GM18499 (cell line): ENCODE data around the gene MACROD2.

Source experiments
- ATAC-seq: cut with Tn5 transposase; IDR thresholded peaks from one replicate; pipeline ENCODE4 v1.9.1; 2021; ENCODE audit warnings: moderate number of reproducible peaks; ENCODE audit not compliant: insufficient read depth, unreplicated experiment

Gene MACROD2

GRCh38 chr20:15628851-15629353, 1633.6 kb downstream of the MACROD2 start:
- no peak for ATAC-seq

GRCh38 chr20:15630360-15630759, 1635.0 kb downstream of the MACROD2 start:
- ATAC-seq: no peak

DNA sequence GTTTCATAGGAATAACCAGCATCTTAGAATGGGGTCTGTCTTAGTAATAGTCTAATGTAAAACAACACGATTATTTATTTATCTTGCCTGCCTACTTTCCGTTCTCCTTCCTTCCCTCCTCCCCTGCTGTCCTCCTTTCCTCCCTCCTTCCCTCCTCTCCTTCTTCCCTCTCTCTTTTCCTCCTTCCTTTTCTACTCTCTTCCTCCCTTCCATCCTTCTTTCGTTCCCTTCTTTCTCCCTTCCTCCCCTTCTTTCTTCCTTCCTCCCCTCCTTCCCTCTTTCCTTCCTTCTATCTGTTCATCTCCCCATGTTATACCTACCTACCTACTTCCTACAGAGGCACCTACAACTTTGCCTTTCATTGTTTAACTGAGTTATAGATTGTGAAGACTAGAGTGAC, 1637.4 kb downstream of the MACROD2 start:
- no peak for ATAC-seq

DNA sequence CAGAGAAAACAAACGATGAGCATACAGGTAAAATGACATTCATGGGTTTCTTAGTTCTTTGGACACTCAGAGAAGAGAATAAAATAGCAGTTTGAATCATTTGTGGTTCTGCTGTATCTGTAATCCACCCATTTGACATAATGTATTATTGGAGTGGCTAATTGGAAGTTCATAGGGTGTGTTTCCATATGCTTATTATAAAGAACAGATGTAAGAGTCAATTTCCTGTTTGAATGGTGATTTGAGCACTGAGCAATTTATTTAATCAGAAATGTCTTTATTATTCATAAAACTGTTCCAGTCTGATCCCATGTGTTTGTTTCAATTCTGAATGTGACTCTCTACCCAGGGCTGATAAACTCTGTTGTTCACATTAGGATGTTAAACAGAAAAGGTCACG, 1638.8 kb downstream of the MACROD2 start:
- no peak for ATAC-seq

DNA sequence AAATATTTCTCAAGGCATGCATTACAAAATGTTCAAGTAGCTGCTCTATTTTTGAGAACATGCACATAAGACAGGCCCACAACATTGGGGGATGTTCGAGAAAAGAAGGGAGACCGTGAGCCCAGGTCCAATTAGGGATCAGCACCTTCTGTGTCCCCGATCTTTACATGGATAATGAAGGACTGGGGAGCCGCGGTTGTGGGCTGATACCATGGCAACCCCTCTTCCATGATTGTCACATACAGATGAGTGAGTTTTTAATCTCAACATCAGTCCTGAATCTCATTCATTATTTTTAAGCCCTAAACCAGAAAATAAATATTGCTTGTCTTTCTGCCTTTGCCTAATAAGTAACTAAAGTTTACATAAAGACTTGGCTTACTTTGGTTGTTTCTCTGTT, 1642.2 kb downstream of the MACROD2 start:
- no peak for ATAC-seq

- ATAC-seq: no peak
Observed at GRCh38 chr20:15637950-15638754, 1642.8 kb downstream of the MACROD2 start.

DNA sequence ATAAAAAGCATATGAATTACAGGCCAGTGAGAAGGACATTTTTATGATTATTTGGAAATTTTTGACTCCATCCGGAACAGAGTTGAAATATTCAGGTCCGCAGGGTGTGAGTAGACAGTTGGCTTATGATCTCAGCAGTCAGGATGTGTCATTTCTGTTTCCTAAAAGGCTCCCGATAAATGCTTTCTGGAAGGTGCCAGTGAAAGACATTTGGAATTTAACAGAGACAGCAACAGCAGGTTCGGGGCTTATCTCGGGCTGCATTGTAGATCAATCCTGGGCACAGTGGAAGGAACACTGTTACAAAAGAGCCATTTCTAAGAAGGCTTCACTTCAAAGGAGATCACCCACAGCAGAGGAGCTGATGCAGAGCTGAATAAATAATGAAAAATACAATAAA, 1643.5 kb downstream of the MACROD2 start:
- ATAC-seq: no peak

DNA sequence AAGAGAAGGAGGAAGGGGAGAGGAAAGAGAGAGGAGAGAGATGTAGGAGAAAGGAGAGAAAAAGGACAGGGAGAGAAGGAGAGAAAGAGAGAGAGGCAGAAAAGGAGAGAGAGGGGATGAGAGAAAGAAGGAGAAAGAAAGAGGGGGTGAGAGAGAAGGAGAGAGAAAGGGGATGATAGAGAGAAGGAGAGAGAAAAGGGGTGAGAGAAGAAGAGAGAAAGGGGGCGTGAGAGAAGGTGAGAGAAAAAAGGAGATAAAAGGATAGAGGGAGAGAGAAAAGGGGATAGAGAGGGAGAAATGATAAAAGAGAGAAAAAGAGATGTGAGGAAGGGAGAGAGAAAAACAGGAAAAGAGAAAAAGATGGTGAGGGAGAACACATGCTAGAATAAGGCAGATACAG, 1644.5 kb downstream of the MACROD2 start:
- ATAC-seq: no peak

DNA sequence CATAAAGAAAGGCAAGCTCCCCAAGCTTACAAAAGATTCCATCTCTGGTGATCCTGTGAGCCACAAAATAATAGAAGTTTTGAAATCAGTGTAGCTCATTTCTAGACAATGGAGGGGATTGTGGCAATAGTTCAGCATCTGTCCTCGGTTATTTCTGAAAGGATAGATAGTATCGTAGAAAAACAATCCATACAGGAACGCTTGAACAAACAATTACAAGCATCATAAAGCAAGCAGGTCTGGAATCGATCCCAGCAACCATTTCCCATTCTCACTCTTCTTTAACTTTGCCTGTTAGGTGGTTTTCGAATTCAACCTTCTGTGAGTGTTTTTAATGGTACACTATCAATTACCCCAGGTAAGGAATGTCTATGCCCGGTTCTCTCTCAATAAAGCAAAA, 1646.8 kb downstream of the MACROD2 start:
- ATAC-seq: no peak

- ATAC-seq: no peak
Observed at GRCh38 chr20:15642676-15643075, 1647.4 kb downstream of the MACROD2 start.

GRCh38 chr20:15643713-15644112, 1648.4 kb downstream of the MACROD2 start:
- no peak for ATAC-seq

- no peak for ATAC-seq
Observed at GRCh38 chr20:15645816-15646215, 1650.5 kb downstream of the MACROD2 start.

GRCh38 chr20:15653396-15654207, 1658.3 kb downstream of the MACROD2 start:
- ATAC-seq: no peak

DNA sequence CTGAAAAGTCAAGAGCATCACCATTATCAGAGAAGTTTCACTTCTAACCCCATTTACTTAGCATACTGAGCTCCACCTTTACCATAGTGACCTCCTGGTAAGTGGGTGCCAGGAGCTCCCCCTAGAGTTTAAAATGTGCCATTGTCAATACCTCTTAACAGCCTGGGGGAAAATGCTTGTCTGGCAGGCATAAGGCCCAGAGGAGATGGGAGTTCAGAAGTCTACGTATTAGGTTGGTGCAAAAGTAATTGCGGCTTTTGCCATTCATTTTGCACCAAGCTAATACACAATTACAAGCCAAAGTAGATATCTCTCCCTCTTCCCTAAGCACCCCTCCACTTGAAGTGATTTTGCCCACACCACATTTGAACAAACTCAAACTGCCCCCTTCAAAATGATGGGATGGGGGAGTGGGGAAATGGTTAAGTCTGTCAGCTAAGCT, 1658.9 kb downstream of the MACROD2 start:
- ATAC-seq: peak; percentile 97

- no peak for ATAC-seq
Observed at GRCh38 chr20:15655295-15655874, 1660.1 kb downstream of the MACROD2 start.

DNA sequence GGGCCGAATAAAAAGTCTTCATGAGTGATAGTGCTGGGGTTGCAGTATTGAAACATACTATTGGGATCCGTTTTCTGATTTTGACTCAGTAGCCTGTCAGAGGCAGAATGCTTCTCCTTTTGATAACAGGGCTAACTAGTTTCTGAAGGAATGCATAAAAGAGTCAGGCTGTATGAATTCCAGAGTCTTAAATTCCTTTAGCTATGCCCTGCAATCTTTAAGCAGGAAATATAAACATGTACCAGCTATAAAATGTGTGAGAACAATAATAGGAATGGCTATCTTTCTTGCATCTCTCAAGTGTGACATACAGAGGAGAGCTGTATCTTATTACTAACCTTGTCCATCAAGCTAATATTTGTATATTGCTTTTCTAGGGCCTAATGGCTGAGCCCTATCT, 1660.8 kb downstream of the MACROD2 start:
- ATAC-seq: no peak

DNA sequence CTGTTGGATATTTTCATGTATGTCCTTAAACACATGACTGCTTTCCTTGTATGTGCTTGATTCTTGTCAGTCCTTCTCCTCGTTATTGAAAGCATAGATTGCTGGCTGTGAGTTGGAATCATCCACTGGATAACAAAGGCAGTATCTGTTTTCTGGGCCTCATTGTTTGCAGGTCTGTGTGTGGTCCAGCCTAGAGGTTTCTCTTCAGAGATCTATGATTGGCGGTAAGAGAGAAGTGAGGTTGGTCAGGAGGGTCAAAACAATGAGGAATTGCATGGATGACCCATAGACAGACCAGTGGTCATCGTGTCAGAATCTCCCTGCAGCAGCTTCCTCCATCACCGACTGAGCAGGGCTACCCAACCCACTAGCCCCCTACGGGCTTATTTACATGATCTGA, 1663.0 kb downstream of the MACROD2 start:
- ATAC-seq: no peak

DNA sequence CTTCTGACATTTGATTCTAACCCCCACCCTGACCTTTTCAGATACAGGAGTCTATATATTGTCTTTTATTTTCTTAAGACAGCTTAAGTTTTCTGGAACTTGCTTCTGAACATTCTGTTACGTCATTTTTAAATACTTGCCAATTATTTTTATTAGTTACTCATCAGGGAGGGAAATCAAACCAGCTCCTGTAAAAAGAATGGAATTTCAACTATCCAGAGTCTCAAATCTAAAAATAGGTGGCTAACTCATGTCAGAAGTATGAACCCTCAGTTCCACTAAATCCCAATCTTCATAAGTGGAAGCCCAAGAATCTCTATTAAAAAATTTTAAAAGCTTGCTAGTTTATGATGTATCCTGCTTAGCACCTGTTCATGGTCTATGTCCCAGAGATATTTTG, 1677.9 kb downstream of the MACROD2 start:
- ATAC-seq: no peak

DNA sequence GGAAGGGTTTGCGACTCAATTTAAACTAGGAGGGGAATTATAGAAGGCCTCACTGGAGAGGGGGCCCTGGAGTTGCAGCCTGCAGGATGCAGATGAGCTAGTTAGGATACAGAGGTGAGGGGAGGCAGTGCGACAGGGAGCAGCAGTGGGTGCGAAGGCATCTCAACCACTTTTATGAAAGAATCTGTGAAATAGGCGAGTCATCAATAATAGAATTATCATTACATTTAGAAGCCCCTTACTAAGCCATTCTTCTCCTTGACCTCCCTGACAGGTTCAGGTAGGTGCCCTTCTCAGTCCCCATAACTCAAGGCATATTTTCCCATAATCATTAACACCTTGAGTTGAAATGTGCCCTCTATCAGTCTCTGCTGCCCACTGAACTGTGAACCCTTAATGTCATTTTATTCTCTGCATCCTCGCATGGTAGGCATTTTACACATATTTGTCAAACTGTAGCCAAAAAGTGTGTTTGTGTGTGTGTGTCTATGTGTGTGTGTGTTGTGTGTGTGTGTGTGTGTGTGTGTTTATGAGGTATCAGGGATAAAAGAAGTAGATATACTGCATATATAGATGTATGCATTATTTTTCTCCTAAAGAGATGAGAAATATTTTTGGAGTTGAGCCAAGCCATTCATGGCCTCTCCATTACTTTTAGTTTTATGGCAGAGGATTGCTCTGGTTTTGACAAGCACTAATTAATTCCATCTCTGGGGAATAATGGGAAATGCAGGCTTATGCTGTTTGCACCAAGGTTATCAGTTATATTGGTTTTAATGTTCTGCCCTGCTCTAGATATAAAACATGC, 1679.1 kb downstream of the MACROD2 start:
- ATAC-seq: no peak

DNA sequence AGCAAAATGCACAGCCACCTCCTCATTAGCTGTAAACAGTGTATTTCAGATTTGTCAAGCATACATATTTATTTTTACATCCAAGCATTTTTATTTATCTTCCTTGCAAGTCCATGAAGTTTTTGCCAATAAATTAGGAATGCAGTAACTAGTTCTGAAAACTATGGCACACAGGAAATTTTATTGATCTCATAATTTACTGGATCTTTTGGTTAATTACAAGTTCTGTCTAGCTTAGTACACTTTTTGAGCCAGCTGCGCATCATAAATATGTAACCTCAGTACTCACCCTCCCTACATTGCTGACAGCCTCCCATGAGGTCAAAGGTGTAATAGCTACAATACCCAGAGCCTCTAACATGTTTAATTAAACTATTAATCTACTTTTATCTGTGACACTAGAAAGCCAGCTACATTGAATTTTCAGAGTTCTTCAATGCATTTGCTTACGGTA, 1679.8 kb downstream of the MACROD2 start:
- ATAC-seq: no peak
